Measurements from ENCODE around the gene STON2. TPM values are rescaled to one million over a fixed set of nuclear protein-coding genes. Genes with fewer than 3 reads are reported as not detected.

STON2 gene
- total RNA-seq, 3 donors from 2014 or later (not counting 1 experiment from before 2014, with no cell fraction given) = 1.7 to 4.8 (median 3.8) TPM

DNA sequence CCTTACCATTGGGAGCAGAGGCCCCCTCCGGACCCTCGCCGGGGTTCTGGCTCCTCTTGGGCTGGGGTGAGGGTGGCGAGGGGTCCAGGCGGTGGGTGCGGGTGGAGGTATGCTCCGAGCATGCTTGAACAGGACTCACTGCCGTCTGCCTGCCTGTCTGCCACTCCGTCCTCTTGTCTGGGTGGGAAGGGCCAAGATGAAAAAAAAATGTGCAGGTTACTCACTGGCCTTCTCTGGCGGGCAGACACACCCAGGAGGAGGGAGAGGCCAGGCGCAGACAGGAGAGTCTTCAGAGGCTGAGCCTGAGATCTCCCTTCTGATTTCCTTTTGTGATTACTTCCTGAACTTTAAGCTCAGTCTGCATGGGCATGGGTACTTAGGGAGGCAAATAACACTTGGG lies 76.1 kb downstream of the STON2 start:
- H3K27ac Mint-ChIP-seq = no peak overlapping the region
- H3K27me3 Mint-ChIP-seq (ENCODE audit: low read depth in 2 of 2) = peaks cover 0 to 6% of the 10 kb centered on the region in 2 donors
- no peaks in the 10 kb centered on the region for H3K4me1 ChIP-seq (ENCODE audit: control insufficient read depth, insufficient read depth, low read length)
- intact Hi-C loops (cut with micrococcal nuclease) = no loop called here
- H3K9me3 ChIP-seq (ENCODE audit: control insufficient read depth, insufficient read depth, low read length) = no peaks in the 10 kb centered on the region
- 92% methylated on average over 11 of the region's 11 CpGs for WGBS (ENCODE audit: insufficient coverage)
- H3K27ac ChIP-seq (ENCODE audit: low read length) = no peak overlapping the region
- H3K27me3 ChIP-seq (ENCODE audit: control insufficient read depth, insufficient read depth, low read length) = no peaks in the 10 kb centered on the region
- no peaks in the 10 kb centered on the region for H3K4me1 Mint-ChIP-seq
- no peaks in the 10 kb centered on the region for H3K36me3 ChIP-seq (ENCODE audit: control insufficient read depth, insufficient read depth, low read length)
- TF ChIP-seq, protein P1, sequence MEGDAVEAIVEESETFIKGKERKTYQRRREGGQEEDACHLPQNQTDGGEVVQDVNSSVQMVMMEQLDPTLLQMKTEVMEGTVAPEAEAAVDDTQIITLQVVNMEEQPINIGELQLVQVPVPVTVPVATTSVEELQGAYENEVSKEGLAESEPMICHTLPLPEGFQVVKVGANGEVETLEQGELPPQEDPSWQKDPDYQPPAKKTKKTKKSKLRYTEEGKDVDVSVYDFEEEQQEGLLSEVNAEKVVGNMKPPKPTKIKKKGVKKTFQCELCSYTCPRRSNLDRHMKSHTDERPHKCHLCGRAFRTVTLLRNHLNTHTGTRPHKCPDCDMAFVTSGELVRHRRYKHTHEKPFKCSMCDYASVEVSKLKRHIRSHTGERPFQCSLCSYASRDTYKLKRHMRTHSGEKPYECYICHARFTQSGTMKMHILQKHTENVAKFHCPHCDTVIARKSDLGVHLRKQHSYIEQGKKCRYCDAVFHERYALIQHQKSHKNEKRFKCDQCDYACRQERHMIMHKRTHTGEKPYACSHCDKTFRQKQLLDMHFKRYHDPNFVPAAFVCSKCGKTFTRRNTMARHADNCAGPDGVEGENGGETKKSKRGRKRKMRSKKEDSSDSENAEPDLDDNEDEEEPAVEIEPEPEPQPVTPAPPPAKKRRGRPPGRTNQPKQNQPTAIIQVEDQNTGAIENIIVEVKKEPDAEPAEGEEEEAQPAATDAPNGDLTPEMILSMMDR (IDR thresholded peaks at IDR 0.05) = no peak
- no peaks in the 10 kb centered on the region for H3K9me3 Mint-ChIP-seq
- no peaks in the 10 kb centered on the region for H3K36me3 Mint-ChIP-seq
- H3K4me3 Mint-ChIP-seq = no peak overlapping the region
- DNase-seq (no peak), ATAC-seq (no peak)
- H3K4me3 ChIP-seq (ENCODE audit: low read length) = no peak overlapping the region

DNA sequence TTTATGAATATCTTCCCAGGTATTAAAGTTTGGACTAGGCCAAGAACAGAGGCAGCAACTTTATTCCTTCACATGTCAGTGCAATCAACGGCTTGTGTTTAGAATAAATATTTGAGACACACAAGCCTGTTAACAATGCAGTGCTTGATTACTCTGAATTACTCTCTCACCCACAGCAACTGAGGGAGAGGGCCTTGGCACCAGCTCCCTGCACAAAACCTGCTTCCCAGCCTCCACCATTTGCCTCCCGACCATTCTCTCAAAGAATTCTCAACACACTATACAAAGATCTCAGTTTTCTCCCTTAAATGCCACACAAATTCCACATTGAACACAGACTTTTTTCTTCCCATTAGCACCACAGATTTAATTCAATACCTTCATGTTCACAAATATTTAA lies 77.0 kb downstream of the STON2 start:
- Mint-ChIP-seq H3K4me1 (no peaks in the 10 kb centered on the region), H3K27ac (no peak overlapping the region), H3K36me3 (no peaks in the 10 kb centered on the region), H3K4me3 (no peak overlapping the region), H3K27me3 (ENCODE audit: low read depth in 2 of 2) (peaks cover 0 to 5% of the 10 kb centered on the region in 2 donors), H3K9me3 (no peaks in the 10 kb centered on the region)
- Histone ChIP-seq H3K4me3 (ENCODE audit: low read length) (no peak overlapping the region), H3K27me3 (ENCODE audit: control insufficient read depth, insufficient read depth, low read length) (no peaks in the 10 kb centered on the region), H3K27ac (ENCODE audit: low read length) (no peak overlapping the region), H3K36me3 (ENCODE audit: control insufficient read depth, insufficient read depth, low read length) (no peaks in the 10 kb centered on the region), H3K4me1 (ENCODE audit: control insufficient read depth, insufficient read depth, low read length) (no peaks in the 10 kb centered on the region), H3K9me3 (ENCODE audit: control insufficient read depth, insufficient read depth, low read length) (no peaks in the 10 kb centered on the region)
- 96% methylated on average over 2 of the region's 2 CpGs for WGBS (ENCODE audit: insufficient coverage)
- ATAC-seq (no peak), DNase-seq (no peak)
- TF ChIP-seq, protein P1 (IDR thresholded peaks at IDR 0.05) = no peak
- intact Hi-C loops (cut with micrococcal nuclease) = no loop called here

DNA sequence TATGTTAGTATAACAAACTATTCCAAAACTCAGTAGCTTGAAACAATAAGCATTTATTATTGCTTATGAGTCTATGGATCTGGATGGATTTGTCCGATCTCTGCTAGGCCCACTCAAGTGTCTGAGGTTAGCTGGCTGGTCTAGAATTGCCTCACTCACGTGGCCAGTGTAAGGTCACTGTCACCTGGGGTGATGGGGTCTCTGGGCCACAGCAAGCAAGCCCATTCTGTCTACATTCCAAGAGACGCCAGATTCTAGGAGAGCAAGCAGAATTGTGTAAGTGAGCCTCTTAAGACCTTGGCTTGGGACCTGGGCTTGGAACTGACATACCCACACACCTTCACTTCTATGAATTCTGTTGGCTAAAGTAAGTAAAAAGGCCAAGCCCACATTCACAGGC lies 80.2 kb downstream of the STON2 start:
- Mint-ChIP-seq H3K27ac (no peak overlapping the region), H3K9me3 (no peaks in the 10 kb centered on the region), H3K4me3 (no peak overlapping the region), H3K27me3 (ENCODE audit: low read depth in 2 of 2) (no peaks in the 10 kb centered on the region), H3K36me3 (no peaks in the 10 kb centered on the region), H3K4me1 (no peaks in the 10 kb centered on the region)
- H3K9me3 ChIP-seq (ENCODE audit: control insufficient read depth, insufficient read depth, low read length) = no peaks in the 10 kb centered on the region
- H3K36me3 ChIP-seq (ENCODE audit: control insufficient read depth, insufficient read depth, low read length) = no peaks in the 10 kb centered on the region
- H3K27me3 ChIP-seq (ENCODE audit: control insufficient read depth, insufficient read depth, low read length) = no peaks in the 10 kb centered on the region
- TF ChIP-seq, protein P1 (IDR thresholded peaks at IDR 0.05) = no peak
- H3K4me3 ChIP-seq (ENCODE audit: low read length) = no peak overlapping the region
- WGBS (ENCODE audit: insufficient coverage) = 89% methylated on average over 3 of the region's 3 CpGs
- ATAC-seq = no peak
- no peak for DNase-seq
- no peaks in the 10 kb centered on the region for H3K4me1 ChIP-seq (ENCODE audit: control insufficient read depth, insufficient read depth, low read length)
- intact Hi-C loops (cut with micrococcal nuclease) = no loop called here
- no peak overlapping the region for H3K27ac ChIP-seq (ENCODE audit: low read length)

DNA sequence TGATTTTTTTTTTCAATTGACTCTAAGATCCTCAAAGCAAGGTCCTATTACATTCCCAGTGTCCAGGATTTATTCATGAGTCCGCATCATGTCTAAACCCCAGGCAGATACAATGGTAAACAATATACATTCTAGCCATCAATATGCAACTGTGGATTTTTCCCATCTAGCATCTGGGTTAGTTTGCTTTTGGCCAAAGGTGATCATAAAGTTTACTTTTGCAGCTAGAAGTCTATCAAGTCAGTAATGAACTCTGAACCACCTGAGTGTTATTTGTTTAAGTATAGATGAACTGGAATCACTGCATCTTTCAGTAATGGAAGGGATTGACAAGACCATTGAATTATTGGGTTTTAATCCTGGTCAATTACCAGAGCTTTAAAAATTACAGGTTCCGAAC lies 80.8 kb downstream of the STON2 start:
- TF ChIP-seq, protein P1 (IDR thresholded peaks at IDR 0.05) = no peak
- DNase-seq (no peak), ATAC-seq (no peak)
- no peak overlapping the region for H3K27ac ChIP-seq (ENCODE audit: low read length)
- H3K9me3 ChIP-seq (ENCODE audit: control insufficient read depth, insufficient read depth, low read length) = no peaks in the 10 kb centered on the region
- WGBS (ENCODE audit: insufficient coverage) = 88% methylated on average over 2 of the region's 2 CpGs
- H3K36me3 ChIP-seq (ENCODE audit: control insufficient read depth, insufficient read depth, low read length) = no peaks in the 10 kb centered on the region
- no peaks in the 10 kb centered on the region for H3K27me3 ChIP-seq (ENCODE audit: control insufficient read depth, insufficient read depth, low read length)
- intact Hi-C loops (cut with micrococcal nuclease) = no loop called here
- Mint-ChIP-seq H3K36me3 (no peaks in the 10 kb centered on the region), H3K9me3 (no peaks in the 10 kb centered on the region), H3K4me3 (no peak overlapping the region), H3K27me3 (ENCODE audit: low read depth in 2 of 2) (no peaks in the 10 kb centered on the region), H3K27ac (no peak overlapping the region), H3K4me1 (no peaks in the 10 kb centered on the region)
- H3K4me3 ChIP-seq (ENCODE audit: low read length) = no peak overlapping the region
- no peaks in the 10 kb centered on the region for H3K4me1 ChIP-seq (ENCODE audit: control insufficient read depth, insufficient read depth, low read length)
